Astrocyte of the cerebellum (primary cell): ENCODE results near the gene GPR137B.

ENCODE experiments used
- DNase-seq: peaks from one replicate; pipeline ENCODE4 v3.0.0-alpha.2; 2011; ENCODE audit warnings: low read depth
- H3K4me3 ChIP-seq: 2 replicates; pipeline ENCODE4 v1.5.1; 2011; ENCODE audit warnings: mild to moderate bottlenecking, low read depth, low read length, moderate library complexity
- in situ Hi-C: cut with HindIII; loops from 2 replicates; pipeline ENCODE4 v1.10.0; 2017; ENCODE audit warnings: low sequenced_read_pairs
- TF ChIP-seq, protein P1 (sequence below): IDR thresholded peaks from 2 replicates; pipeline ENCODE4 v1.5.1; 2012; ENCODE audit warnings: low read length, low read depth, moderate library complexity, mild to moderate bottlenecking; ENCODE audit errors: missing control alignments

The GPR137B gene

DNA sequence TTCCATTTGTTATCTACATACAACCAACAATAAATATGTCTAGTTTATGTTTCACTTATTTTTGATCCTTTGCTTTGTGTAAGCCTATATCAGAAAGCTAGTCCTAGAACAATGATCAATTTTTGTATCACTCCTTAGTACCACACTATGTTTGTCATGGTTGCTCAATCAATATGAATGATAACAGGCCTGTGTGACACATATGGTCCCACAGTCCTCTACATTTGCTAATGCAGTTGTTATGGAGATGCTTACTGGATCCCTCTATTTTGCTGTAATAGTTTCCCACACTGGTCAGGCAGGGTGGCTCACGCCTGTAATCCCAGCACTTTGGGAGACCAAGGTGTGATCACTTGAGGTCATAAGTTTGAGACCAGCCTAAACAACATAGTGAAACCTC is 80.3 kb downstream of the GPR137B start:
- no peak overlapping the region for H3K4me3 ChIP-seq
- TF ChIP-seq, protein P1, sequence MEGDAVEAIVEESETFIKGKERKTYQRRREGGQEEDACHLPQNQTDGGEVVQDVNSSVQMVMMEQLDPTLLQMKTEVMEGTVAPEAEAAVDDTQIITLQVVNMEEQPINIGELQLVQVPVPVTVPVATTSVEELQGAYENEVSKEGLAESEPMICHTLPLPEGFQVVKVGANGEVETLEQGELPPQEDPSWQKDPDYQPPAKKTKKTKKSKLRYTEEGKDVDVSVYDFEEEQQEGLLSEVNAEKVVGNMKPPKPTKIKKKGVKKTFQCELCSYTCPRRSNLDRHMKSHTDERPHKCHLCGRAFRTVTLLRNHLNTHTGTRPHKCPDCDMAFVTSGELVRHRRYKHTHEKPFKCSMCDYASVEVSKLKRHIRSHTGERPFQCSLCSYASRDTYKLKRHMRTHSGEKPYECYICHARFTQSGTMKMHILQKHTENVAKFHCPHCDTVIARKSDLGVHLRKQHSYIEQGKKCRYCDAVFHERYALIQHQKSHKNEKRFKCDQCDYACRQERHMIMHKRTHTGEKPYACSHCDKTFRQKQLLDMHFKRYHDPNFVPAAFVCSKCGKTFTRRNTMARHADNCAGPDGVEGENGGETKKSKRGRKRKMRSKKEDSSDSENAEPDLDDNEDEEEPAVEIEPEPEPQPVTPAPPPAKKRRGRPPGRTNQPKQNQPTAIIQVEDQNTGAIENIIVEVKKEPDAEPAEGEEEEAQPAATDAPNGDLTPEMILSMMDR: no peak
- in situ Hi-C loops: no loop called here
- no peak for DNase-seq

DNA sequence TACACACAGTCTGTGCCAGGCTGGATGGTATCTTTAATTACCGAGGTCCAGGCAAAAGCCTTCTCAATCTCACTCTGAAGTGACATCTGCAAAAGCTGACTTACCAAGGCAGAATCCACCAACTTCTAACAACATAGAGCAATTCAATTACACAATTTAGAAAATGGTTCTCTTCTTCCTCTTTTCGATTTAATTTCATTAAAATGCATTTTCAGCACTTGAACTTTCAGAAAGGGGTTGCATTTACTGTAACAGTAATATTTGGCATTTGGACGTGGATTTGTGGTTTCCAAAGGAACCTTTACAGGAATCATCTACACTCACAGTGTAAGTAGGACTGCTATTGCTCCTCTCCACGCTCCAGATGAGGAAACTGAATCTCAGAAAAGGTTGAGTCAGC is 86.1 kb downstream of the GPR137B start:
- in situ Hi-C loops: no loop called here
- TF ChIP-seq, protein P1: no peak
- no peak for DNase-seq
- H3K4me3 ChIP-seq: no peak overlapping the region

DNA sequence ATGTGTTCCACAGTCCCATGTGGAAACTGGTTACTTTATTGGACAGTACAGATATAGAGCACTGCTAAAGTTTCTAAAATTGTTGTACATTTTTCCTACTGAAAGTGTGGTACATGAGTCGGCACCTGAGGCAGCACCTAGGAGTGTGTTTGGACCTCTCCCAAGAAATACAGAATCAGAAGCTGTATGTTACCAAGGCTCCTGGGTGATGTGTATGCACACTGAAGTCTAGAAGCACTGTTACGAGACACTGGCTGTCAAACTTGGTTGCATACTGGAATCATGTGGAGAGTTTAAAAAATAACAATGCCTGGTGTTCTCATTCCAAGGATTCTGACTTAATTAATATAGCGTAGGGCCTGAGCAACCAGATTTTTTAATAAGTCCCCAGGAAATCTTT is 92.8 kb downstream of the GPR137B start:
- in situ Hi-C loops: no loop called here
- DNase-seq: no peak
- H3K4me3 ChIP-seq: no peak overlapping the region
- TF ChIP-seq, protein P1: no peak

DNA sequence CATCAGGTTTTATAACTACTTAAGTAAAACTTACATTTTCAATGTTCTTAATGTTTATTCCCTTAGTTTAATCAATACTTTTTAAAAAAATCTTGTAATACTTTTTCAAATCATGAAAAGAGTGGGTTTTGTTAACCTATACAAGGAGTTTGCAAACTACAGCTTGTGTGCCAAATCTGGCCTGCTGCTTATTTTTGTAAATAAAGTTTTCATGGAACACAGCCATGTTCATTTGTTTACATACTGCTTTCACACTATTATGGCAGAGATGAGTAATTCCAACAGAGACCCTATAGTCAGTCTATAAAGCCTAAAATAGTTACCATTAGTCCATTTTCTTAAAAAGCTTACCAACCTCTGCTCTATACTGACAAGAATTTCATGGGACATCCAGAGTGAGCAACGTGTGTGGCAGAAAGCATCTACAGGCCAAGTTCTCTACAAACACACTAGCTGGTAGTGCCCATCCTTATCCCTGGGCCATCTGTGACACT is 96.8 kb downstream of the GPR137B start:
- TF ChIP-seq, protein P1: no peak
- no peak for DNase-seq
- H3K4me3 ChIP-seq: no peak overlapping the region
- in situ Hi-C loops: no loop called here

DNA sequence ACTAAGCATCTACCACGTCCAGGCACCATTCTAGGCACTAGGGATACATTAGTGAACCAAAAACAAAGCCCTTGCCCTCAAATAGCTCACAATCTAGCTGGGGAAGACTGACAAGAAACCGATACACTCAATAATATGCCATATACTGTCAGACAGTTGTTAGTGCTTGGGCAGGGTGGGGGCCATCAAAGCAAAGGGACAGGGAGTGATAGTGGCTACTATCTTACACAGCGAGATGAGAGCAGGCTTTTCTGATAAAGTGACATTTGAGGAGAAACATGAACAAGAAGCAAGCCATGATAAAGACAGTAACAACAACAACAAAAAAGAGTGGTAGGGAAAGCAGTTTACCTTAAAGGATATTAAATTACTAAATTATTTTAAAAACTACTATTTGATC is 98.3 kb downstream of the GPR137B start:
- in situ Hi-C loops: no loop called here
- DNase-seq: no peak
- H3K4me3 ChIP-seq: no peak overlapping the region
- TF ChIP-seq, protein P1: no peak

DNA sequence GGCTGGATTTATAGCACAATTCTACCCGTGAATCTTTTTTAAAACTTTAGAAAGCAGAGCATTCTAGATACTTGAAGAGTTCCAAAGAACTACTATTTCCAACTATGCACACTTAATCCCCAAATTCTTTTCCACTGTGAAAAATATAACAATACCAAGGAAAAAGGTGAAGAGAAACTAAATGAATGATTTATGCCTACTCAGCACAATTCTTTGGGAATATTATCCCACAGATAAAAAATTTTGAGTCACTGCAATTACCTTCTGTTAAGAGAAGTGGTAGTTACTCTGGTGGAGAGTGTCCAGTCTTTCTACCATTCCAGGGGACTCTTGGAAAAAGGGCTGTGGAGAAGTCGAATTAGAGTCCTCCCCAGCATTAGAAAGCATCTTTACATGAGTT is 100.2 kb downstream of the GPR137B start:
- no peak for DNase-seq
- H3K4me3 ChIP-seq: no peak overlapping the region
- in situ Hi-C loops: no loop called here
- TF ChIP-seq, protein P1: no peak

DNA sequence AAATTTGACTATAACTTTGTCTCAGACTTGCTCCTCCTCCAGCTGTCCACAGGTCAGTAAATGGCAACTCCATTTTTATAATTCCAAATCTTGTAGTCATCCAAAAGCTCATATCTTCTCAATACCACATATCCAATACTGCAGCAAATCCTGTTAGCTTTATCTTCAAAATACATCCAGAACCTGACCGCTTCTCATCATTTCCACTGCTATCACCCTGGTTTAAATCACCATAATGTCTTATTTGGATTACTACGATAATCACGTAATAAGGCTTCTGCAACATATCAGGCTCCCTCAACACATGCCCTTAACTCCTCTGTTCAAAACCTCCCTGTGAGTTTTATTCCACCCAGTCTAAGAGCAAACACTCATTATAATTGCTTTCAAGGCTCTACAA is 104.9 kb downstream of the GPR137B start:
- H3K4me3 ChIP-seq: no peak overlapping the region
- in situ Hi-C loops: no loop called here
- TF ChIP-seq, protein P1: no peak
- no peak for DNase-seq
